Hematopoietic multipotent progenitor cell treated with erythropoietin and hydrocortisone succinate and interleukin-3 and kit ligand, for 4 days (in vitro differentiated cells): Measurements from ENCODE around the gene EML4.

ENCODE experiments used
- DNase-seq: peaks from one replicate; pipeline ENCODE4 v3.0.0-alpha.2; 2015

EML4 gene

DNA sequence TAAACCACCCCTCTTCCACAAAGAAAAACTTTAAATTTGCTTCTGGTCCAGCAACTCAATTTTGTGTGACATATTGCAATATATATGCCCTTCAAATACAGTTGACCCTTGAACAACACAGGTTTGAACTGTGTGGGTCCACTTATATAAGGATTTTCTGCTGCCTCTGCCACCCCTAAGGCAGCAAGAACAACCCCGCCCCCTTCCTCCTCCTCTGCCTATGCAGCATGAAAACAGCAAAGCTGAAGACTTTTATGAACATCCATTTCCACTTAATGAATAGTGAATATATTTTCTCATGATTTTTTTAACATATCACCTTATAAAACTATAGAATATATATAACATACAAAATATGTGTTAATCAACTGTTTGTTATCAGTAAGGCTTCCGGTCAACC, 58.3 kb downstream of the EML4 start:
- peak; percentile 11 for DNase-seq

GRCh38 chr2:42228101-42228500, 58.9 kb downstream of the EML4 start:
- no peak for DNase-seq

DNA sequence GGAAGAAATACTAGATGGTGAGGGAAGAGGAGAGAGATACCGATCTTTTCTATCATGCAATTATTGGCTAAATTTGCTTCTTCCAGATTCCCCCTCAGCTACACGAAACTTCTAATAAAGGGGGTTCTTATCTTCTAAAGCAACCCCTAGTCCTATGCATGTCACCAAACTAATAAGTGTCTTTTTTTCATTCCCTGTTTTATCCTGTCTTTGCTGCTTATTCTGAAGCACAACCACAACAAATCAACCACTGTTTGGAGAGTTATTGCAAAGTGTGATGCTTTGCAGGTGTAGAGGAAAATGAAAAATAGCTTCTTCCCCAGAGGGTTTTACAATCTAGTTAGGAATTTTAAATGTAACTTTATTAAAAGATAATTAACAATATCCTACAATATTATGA, 60.8 kb downstream of the EML4 start:
- DNase-seq, result no peak

GRCh38 chr2:42230891-42231290, 61.7 kb downstream of the EML4 start:
- DNase-seq, result no peak

GRCh38 chr2:42232024-42232423, 62.9 kb downstream of the EML4 start:
- DNase-seq, result no peak

GRCh38 chr2:42233976-42234441, 64.9 kb downstream of the EML4 start:
- no peak for DNase-seq

DNA sequence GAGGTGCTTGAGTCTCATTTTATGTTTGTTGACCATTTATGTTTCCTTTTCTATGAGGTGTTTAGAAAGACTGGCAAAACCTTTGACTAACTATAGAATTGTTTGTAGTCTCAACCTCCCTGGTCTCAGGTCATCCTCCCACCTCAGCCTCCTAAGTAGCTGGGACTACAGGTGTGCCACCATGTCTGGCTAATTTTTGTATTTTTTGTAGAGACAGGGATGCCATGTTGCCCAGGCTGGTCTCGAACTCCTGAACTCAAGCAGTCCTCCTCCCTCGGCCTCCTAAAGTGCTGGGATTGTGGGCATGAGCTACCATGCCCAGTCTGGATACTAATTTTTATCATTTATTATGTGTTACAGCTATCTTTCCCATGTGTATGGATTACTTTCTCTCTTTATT, 67.8 kb downstream of the EML4 start:
- no peak for DNase-seq

DNA sequence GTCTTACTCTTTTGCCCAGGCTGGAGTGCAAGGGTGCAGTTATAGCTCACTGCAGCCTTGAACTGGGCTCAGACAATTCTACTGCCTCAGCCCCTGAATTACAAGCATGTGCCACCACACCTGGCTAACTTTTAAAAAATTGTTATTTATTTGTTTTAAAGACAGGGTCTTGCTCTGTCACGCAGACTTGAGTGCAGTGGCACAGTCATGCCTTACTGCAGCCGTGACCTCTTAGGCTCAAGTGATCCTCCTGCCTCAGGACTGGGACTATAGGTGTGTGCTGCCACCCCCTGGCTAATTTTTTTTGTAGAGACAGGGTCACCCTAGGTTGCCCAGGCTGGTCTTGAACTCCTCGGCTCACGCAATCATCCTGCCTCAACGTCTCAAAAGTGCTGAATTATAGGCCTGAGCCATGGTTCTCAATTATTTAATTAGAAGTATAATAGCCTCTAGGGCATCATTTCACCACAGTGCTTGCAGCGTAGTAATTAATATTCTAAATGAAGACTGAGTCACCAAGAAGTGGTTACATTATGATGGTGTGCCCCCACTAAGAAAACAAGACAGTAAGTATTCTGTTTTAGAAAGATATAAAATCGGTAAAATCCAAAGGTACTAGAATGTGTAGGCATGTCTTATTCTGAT, 69.6 kb downstream of the EML4 start:
- DNase-seq, result peak; percentile 68

GRCh38 chr2:42239289-42239661, 70.1 kb downstream of the EML4 start:
- no peak for DNase-seq

DNA sequence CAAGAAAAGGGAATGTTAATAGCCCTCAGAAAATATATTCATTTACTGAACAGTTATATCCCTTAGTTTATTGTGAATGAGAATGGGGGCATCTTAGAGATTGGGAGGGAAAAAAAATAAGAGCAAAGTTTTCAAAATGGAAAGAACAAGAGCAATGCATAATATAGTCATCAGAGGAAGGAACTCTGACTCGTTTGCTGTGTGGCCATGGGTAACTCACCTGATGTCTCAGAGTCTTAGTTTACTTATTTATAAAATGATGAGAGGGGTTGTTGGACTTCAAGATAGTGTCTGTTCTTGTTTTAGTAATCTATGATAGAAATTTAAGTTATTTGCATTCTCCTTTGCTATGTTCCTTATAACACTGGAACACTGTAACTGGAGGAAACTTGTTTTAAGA, 70.7 kb downstream of the EML4 start:
- DNase-seq, result no peak

DNA sequence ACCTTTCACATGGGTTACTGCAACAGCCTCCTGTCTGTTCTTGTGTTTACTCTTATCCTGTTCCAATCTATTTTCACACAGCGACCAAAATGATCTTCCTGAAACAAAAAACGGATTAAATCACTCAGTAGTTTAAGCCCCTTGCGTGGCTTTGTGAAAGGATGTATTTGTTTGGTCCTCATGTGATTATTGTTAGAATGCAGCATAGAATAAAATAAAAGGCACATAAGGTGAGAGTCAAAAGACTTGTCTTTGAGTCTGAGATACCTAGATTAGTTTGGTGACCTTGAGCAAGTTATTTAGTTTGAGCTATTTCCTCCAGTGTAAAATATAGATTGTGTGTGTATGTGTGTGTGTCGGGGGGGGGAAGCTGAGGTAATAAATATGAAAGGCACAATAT, 72.4 kb downstream of the EML4 start:
- no peak for DNase-seq

DNA sequence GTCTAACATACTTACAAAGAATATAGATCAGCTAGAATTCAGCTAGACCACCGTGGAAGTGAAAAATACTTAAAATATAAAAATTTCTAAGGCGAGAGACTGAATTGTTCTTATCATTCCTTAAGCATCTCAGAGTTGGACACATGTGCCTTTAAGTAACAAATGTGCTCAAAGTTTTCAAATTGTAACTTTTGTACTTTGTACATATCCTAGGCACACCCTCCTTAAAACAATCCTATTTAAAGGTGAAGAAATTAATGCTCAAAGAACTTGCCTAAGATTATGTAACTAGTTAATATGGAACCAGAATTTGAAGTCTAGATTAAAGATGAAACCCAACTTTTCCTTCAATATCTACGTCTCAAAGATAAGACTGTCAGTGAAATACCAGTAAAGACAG, 74.1 kb downstream of the EML4 start:
- no peak for DNase-seq

DNA sequence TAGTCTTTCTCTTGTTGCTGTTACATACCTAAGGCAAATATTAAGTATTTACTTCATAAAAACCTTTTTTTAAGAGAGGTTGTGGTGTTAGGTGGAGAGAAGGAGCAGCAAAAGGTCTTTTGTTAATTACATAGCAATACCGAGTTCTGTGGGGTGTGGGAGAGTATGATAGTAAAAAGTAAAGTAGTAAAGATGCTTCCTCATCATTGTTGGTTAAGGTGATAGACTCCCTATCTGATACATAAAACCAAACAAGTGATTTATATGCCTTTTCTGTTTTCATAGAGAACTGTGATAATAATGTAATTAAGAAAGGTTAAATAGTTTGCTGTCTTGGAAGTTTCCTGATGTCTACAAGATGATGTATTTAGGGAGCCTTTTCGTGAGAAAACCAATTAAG, 75.4 kb downstream of the EML4 start:
- no peak for DNase-seq

DNA sequence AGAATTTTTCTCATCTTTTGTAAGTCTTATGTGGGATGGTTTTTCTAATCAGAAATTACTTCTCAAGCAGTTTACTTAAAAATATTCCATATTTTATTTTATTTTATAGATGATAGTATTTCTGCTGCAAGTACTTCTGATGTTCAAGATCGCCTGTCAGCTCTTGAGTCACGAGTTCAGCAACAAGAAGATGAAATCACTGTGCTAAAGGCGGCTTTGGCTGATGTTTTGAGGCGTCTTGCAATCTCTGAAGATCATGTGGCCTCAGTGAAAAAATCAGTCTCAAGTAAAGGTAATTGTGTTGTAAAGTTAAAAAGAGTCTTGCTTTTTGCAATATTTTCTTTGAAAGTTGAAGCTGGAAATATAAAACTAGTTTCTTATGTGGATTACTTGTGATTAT, 76.2 kb downstream of the EML4 start:
- no peak for DNase-seq

GRCh38 chr2:42246562-42246961, 77.4 kb downstream of the EML4 start:
- DNase-seq, result no peak

DNA sequence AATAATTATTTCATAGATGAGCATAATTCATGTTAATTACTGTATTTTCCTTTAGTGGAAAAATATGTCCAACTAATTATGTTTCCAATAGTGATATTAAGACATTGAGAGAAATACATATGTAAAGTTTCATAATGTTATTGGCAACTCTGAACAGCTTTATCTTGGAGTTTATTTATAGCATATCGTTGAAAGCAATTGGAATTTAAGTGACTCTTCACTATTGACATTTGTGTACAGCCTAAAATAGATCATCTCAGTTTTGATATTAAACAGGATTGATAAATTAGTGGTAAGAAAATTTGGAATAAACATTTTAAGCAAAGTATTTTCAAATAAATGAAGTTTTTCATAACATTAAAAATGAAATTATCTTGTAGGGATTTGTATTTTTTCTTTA, 79.7 kb downstream of the EML4 start:
- DNase-seq, result no peak

GRCh38 chr2:42249284-42249683, 80.1 kb downstream of the EML4 start:
- DNase-seq, result peak; percentile 80

- peak; percentile 63 for DNase-seq
These were observed 80.7 kb downstream of the EML4 start for GRCh38 chr2:42249887-42250286.

- no peak for DNase-seq
These were observed 81.8 kb downstream of the EML4 start for GRCh38 chr2:42250925-42251324.

- no peak for DNase-seq
These were observed 83.3 kb downstream of the EML4 start for GRCh38 chr2:42252464-42252863.

DNA sequence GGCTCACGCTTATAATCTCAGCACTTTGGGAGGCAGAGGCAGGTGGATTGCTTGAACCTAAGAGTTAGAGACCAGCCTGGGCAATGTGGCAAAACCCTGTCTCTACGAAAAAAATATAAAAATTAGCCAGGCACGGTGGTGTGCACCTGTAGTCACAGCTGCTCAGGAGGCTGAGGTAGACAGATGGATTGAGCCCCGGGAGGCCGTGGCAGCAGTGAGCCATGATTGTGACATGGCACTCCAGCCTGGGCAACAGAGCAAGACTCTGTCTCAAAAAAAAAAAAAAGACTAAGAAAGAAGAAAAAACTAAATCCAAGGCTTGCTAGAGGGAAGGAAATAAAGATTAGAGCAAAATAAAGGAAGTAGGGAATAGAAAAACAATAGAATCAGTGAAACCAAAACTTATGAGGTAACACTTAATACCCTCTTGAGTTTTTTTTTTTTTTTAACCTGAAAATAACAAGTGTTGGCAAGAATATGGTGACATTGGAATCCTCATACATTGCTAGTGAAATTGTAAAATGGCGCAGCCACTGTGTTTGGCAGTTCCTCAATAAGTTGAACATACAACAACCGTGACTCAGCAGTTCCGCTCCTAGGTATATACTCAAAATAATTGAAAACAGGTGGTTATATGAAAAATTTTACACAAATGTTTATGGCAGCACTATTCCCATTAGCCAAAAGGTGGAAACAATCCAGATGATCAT, 85.2 kb downstream of the EML4 start:
- DNase-seq, result no peak

- DNase-seq, result no peak
These were observed 87.4 kb downstream of the EML4 start for GRCh38 chr2:42256505-42256904.

DNA sequence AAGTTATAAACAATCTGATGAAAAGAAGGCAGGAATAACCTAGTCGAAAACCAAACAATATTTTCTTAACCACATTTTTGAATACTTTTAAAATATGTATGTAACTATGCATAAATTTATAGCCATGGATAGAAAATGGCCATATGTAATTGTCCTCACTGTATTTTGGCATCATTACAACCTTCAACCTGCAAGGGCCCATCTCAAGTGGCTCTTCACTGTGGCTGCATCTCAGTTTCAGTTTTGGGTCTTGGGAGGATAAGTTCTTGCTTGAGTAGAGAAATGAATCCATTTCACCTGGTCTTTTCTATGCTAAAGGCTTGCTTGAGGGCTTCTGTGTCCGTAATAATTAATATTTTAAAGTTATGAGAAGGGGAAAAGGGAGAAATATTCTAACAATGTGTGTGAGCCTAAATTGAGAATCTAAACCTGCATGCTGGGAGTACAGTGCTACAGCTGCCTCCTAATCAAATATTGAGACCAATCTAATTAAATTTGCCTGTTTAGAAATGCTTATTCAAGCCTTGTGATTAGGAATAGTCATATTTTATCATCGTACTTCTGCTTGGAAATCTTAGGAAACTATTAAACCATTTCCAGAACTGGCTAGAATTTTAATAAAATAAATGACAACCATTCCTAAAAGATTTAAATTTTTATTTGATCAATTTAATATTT, 92.5 kb downstream of the EML4 start:
- no peak for DNase-seq

- DNase-seq, result no peak
These were observed 97.1 kb downstream of the EML4 start for GRCh38 chr2:42266236-42266635.
